Right renal pelvis (tissue), 4 donors: ENCODE measurements around the gene NOL8. TPM values are rescaled to one million over a fixed set of nuclear protein-coding genes. Genes with fewer than 3 reads are reported as not detected.

ENCODE experiments used
- DNase-seq, 4 donors: peaks; one replicate each; pipeline ENCODE4 v3.0.0-alpha.2; 2013; ENCODE audit warnings: low read depth in 4 of 4, low spot score in 3 of 4, missing footprints in 1 of 4
- polyA plus RNA-seq, 4 donors: library from polyadenylated mRNA; unstranded; fragments of 120-200 nt; gene quantifications; one replicate each; pipeline ENCODE4 v1.2.1, GENCODE V29; 2013; ENCODE audit not compliant: insufficient read length in 4 of 4

The NOL8 gene
- polyA plus RNA-seq, 4 donors = 39.0 to 49.1 (median 40.8) TPM

GRCh38 chr9:92312887-92313623, 12.1 kb downstream of the NOL8 start:
- no peak for DNase-seq

- no peak for DNase-seq
These were observed 14.6 kb downstream of the NOL8 start for GRCh38 chr9:92310562-92310961.

- no peak for DNase-seq
These were observed 16.3 kb downstream of the NOL8 start for GRCh38 chr9:92308893-92309292.

DNA sequence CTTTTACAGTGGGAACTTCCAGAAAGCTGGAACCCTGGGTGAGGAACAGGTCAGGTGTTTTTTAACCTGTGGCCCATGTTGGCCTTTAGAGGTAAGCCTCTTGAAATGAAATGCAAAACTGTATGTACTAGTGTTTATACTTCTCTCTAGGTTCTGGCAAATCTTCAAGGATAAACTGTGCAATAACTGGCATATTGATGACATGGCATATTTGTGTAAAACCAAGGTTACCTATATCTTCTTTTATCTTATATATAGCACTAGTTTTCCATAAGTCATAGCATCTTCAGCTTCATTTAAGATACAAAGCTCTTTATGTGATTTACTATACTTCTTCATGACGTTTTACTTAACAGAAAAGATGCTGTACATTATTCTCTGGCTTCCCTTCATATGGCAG, 24.2 kb downstream of the NOL8 start:
- no peak for DNase-seq

DNA sequence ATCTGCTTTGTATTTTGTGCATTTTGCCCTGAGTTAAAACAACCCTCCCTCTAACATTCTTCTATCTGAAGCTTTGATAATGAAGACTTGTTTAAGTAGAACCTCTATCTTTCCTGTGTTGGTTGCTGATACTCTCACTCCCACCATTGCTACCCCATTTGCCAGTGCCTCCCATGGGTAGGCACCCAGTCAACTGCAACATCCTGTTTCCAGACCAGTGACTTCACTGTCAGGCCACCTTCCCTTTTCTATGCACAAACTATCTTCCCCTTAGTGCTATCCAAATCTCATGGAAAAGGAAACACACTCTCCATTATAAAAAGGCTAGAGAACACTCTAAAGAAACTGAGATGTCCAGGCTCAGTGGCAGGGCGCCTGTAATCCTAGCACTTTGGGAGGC, 26.0 kb downstream of the NOL8 start:
- no peak for DNase-seq

DNA sequence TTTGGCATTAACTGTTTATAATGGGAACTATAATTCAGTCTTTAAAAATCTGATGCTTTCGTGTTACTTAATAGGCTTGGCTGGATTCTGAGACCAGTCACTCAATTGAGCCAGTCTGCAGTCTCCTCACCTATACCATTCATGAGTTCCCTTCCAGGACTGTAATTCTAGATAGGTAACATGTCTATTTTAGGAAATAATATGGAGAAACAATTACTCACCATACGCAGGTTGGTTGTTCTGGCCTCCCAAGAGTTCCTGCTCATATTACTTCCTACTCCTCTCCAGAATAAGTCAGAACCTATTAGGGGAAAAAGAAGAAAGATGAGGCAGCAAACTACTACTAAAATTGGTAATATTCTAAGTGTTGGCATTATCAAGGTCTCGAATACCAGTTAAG, 27.1 kb downstream of the NOL8 start:
- no peak for DNase-seq

GRCh38 chr9:92297611-92298010, 27.5 kb downstream of the NOL8 start:
- no peak for DNase-seq

GRCh38 chr9:92295827-92296258, 29.3 kb downstream of the NOL8 start:
- no peak for DNase-seq

DNA sequence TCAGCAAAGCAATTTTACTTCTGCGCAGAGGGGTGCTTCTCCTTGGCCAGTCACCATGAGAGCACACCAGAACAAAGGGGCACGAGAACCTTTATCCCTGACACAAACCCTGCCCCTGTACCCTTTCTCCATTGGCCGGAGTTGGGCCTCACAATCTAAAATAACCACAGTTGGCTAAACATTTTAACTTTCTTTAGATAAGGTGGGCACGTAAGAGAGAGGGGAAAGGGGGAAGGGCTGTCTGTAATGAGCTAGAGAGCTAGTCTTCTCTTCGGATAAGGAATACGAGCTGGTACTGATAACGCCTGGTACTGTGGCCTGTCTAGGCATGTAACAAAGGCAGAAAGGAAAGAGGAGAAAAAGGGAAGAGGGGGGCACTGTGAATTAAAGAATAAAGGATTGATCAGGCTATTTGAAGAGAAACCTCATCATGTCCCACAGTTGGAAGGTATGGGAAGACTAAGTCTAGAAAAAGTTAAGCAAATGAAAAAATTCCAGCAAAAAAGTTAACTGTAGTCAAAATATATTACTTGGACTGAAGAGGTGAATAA, 29.8 kb downstream of the NOL8 start:
- DNase-seq = no peak

GRCh38 chr9:92294297-92294676, 30.9 kb downstream of the NOL8 start:
- no peak for DNase-seq

DNA sequence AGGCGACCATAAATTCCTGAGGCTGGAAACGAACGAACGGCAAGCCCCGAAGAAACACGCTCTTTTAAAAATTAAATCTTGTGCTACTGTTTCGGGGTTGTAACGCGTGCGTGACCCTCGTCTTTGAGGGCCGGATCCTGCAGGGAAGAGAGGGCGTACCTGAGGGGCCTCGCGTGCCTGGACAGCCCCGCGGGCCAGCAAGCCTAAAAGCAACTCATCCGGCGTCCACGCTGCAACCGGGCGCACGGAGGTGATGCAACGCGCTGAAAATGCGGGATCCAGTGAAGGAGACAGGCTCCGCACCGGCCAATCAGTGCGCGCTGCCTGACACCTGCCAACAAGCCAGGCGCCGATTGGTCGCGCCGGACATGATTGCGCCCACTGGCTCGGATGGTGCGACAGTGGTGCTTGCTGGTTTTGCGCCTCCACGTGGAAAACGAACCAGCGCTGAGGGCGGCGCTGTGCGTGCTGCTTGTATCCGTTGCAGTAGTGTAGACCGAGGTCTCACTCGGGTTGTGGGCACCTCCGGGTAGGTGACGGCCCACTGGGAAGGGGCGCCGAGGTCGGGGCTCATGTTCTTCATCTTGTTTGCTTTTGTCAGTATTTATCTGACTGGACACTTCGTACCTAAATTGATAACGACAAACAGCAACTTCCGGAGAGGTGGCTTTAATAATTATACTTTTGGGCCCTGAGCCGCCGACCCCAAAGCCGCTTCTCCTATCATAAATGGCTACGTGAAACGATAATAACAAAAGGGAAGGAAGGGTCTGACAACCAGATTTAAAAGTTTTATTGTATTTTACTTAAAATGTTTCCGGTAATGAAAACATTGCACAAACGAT, 31.5 kb downstream of the NOL8 start, which contains the start of gene IARS1:
Gene IARS1, minus strand, starts transcription at position 246 of the 845 bp plus-strand sequence. CDS start 4,278 bp downstream, outside the sequence.
- DNase-seq = peak; percentile 93 to 99 (median 94)

GRCh38 chr9:92293075-92293354, 32.1 kb downstream of the NOL8 start:
- no peak for DNase-seq

GRCh38 chr9:92292338-92293074, 32.6 kb downstream of the NOL8 start:
- no peak for DNase-seq

- DNase-seq = no peak
These were observed 33.6 kb downstream of the NOL8 start for GRCh38 chr9:92291577-92291976.

- no peak for DNase-seq
These were observed 34.2 kb downstream of the NOL8 start for GRCh38 chr9:92290785-92291429.

GRCh38 chr9:92289708-92290390, 35.3 kb downstream of the NOL8 start:
- no peak for DNase-seq

GRCh38 chr9:92279302-92279701, 45.8 kb downstream of the NOL8 start:
- DNase-seq = no peak

- DNase-seq = no peak
These were observed 47.0 kb downstream of the NOL8 start for GRCh38 chr9:92278110-92278509.

GRCh38 chr9:92276331-92277032, 48.7 kb downstream of the NOL8 start:
- peak in 2 of 4 donors; percentile 28 to 40 for DNase-seq
